Mononuclear cell (primary cell): ENCODE data around the gene AFAP1. TPM values are rescaled to one million over a fixed set of nuclear protein-coding genes. Genes with fewer than 3 reads are reported as not detected.
"Not testable (repeated sequence)": the region's sequence is repeated elsewhere in the genome, so short reads cannot be mapped to it uniquely, and the experiment has no call there.

ENCODE experiments used
- H3K27me3 ChIP-seq: 2 replicates; pipeline ENCODE4 v1.6.0; 2011; ENCODE audit warnings: low read length, control low read depth; ENCODE audit not compliant: insufficient read depth
- H3K4me1 ChIP-seq: 2 replicates; pipeline ENCODE4 v1.5.1; 2011; ENCODE audit warnings: mild to moderate bottlenecking, low read length, control low read depth; ENCODE audit not compliant: insufficient read depth
- H3K4me3 ChIP-seq: 2 replicates; pipeline ENCODE4 v1.5.1; 2011; ENCODE audit warnings: mild to moderate bottlenecking, low read length, moderate library complexity
- H3K9me3 ChIP-seq: 2 replicates; pipeline ENCODE4 v1.5.1; 2011; ENCODE audit warnings: low read depth, mild to moderate bottlenecking, control low read depth, low read length
- total RNA-seq: library from RNA; depleted of rRNA; stranded (reverse); fragments of >200 nt; gene quantifications from one replicate; pipeline ENCODE4 v1.2.3, GENCODE V29; 2012

The AFAP1 gene
- total RNA-seq, 1 donor = 6.7 TPM

DNA sequence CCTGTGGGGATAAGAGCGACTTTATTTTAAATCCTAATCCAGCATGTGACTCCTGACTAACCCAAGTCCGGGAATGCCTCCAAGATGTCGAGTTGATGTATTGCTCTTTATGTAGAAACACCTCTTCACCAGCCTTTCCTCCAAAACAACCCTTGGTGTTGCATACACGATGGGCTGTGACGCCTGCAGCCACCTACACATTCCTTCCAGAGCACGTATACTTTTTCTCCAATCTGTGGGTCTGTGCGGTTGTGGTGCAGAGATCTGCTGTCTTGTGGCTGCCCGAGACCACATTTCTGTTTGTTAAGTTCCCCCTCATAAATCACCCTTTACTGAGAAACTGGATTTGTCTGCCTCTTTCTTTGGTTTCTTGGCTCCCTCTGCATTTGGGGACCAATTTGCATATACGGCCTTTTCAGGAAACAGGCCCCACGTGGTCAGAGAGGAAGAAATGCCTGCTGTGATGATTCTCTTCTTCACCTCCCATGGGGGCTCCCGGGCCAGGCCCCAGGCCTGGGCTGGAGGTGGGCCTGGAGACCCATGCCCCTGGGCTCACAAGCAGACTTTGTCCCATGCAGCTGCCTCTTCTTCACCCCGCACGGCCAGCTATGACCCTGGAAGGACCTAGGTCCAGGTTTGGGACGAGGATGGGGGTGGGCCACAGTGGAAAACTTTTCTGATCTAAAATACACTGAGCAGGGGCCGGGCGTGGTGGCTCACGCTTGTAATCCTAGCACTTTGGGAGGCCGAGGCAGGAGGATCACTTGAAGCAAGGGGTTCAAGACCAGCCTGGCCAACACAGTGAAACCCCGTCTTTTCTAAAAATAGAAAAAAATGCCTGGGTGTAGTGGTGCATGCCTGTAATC, 21.4 kb upstream of the AFAP1 start:
- no peaks in the 10 kb centered on the region for H3K27me3 ChIP-seq
- no peak overlapping the region for H3K4me3 ChIP-seq

GRCh38 chr4:7960017-7960789, 20.5 kb upstream of the AFAP1 start:
- Histone ChIP-seq H3K27me3 (no peaks in the 10 kb centered on the region), H3K4me1 (peaks cover 18% of the 10 kb centered on the region), H3K9me3 (no peaks in the 10 kb centered on the region), H3K4me3 (no peak overlapping the region)

More for the DNA sequence above, 21.4 kb upstream of the AFAP1 start:
- Histone ChIP-seq H3K9me3 (no peaks in the 10 kb centered on the region), H3K4me1 (peaks cover 23% of the 10 kb centered on the region)

- peaks cover 12% of the 10 kb centered on the region for H3K4me1 ChIP-seq
Observed at GRCh38 chr4:7959078-7959477, 19.4 kb upstream of the AFAP1 start.

GRCh38 chr4:7956934-7957656, 17.4 kb upstream of the AFAP1 start:
- Histone ChIP-seq H3K4me3 (no peak overlapping the region), H3K27me3 (no peaks in the 10 kb centered on the region), H3K9me3 (no peaks in the 10 kb centered on the region), H3K4me1 (peaks cover 12% of the 10 kb centered on the region)

More at GRCh38 chr4:7959078-7959477, 19.4 kb upstream of the AFAP1 start:
- Histone ChIP-seq H3K27me3 (no peaks in the 10 kb centered on the region), H3K4me3 (no peak overlapping the region), H3K9me3 (no peaks in the 10 kb centered on the region)

- Histone ChIP-seq H3K4me1 (peaks cover 11% of the 10 kb centered on the region), H3K4me3 (no peak overlapping the region), H3K27me3 (no peaks in the 10 kb centered on the region), H3K9me3 (no peaks in the 10 kb centered on the region)
Observed at GRCh38 chr4:7956270-7956808, 16.7 kb upstream of the AFAP1 start.

GRCh38 chr4:7955393-7955792, 15.7 kb upstream of the AFAP1 start:
- no peaks in the 10 kb centered on the region for H3K9me3 ChIP-seq
- peaks cover 2% of the 10 kb centered on the region for H3K4me1 ChIP-seq
- no peak overlapping the region for H3K4me3 ChIP-seq
- no peaks in the 10 kb centered on the region for H3K27me3 ChIP-seq

GRCh38 chr4:7952615-7953014, 13.0 kb upstream of the AFAP1 start:
- Histone ChIP-seq H3K4me3 (no peak overlapping the region), H3K27me3 (no peaks in the 10 kb centered on the region)

GRCh38 chr4:7950301-7951092, 10.8 kb upstream of the AFAP1 start:
- H3K9me3 ChIP-seq = no peaks in the 10 kb centered on the region
- H3K4me1 ChIP-seq = no peaks in the 10 kb centered on the region
- H3K4me3 ChIP-seq = no peak overlapping the region
- H3K27me3 ChIP-seq = no peaks in the 10 kb centered on the region

More at GRCh38 chr4:7952615-7953014, 13.0 kb upstream of the AFAP1 start:
- no peaks in the 10 kb centered on the region for H3K4me1 ChIP-seq
- H3K9me3 ChIP-seq = no peaks in the 10 kb centered on the region

- no peaks in the 10 kb centered on the region for H3K9me3 ChIP-seq
- H3K4me1 ChIP-seq = no peaks in the 10 kb centered on the region
- no peak overlapping the region for H3K4me3 ChIP-seq
- no peaks in the 10 kb centered on the region for H3K27me3 ChIP-seq
Observed at GRCh38 chr4:7949759-7950158, 10.1 kb upstream of the AFAP1 start.

DNA sequence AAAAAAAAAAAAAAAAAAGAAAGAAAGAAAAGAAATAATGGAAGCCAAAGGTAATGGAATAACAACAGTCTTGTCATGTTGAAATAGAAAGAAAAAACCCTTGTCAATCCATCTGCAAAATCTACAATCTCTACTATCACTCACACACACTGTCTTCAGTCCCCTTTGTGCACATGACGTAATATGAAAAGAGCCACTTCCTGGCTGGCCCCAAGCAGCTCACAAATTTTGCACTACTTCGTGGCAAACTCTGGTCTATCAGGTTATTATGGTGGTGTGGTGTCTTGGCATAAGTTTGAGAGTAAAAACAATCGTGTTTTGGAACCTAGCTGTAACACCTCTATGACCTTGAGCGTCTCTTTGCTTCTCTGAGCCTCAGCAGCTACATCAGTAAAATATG, 8.3 kb upstream of the AFAP1 start:
- Histone ChIP-seq H3K9me3 (no peaks in the 10 kb centered on the region), H3K4me1 (no peaks in the 10 kb centered on the region), H3K4me3 (no peak overlapping the region), H3K27me3 (no peaks in the 10 kb centered on the region)

DNA sequence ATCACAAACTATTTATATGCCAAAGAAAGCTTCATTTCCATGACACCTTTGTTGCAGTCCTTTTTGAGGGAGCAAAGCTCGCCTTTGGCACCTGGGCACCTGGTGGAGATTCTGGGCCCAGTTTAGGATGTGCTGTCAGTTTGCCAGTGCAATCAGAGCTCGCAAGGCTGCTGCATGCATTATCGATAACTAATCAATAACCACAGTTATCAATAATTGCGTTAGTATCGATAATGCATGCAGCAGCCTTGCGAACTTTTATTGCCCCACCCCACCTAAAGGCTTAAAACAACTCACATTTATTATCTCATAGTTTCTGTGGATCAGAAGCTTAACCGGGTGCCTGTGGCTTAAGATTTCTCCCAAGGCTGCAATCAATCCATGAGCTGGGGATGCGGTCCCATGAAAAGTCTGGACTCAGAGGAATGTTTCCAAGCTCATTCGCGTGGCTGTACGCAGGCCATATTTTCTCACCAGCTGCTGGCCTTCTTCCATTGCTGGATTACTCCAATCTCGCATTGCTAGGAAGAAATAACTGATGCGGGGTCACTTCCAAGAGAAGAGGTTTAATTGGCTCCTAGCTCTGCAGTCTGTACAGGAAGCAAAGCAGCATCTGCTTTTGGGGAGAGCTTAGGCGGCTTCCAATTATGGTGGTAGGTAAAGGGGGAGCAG, 6.2 kb upstream of the AFAP1 start:
- no peaks in the 10 kb centered on the region for H3K9me3 ChIP-seq
- no peak overlapping the region for H3K4me3 ChIP-seq
- H3K27me3 ChIP-seq = peaks cover 1% of the 10 kb centered on the region
- no peaks in the 10 kb centered on the region for H3K4me1 ChIP-seq

GRCh38 chr4:7944599-7945220, 5.0 kb upstream of the AFAP1 start:
- Histone ChIP-seq H3K4me3 (no peak overlapping the region), H3K4me1 (no peaks in the 10 kb centered on the region), H3K9me3 (no peaks in the 10 kb centered on the region), H3K27me3 (peaks cover 7% of the 10 kb centered on the region)

GRCh38 chr4:7943688-7944087, 4.0 kb upstream of the AFAP1 start:
- H3K4me3 ChIP-seq, H3K4me1 ChIP-seq, H3K9me3 ChIP-seq: not testable (repeated sequence)
- peaks cover 12% of the 10 kb centered on the region for H3K27me3 ChIP-seq
